GM21360 (cell line): ENCODE results near the gene BCL10.
"Not testable (repeated sequence)": the region's sequence is repeated elsewhere in the genome, so short reads cannot be mapped to it uniquely, and the experiment has no call there.

Experiments
- ATAC-seq: cut with Tn5 transposase; IDR thresholded peaks from one replicate; pipeline ENCODE4 v1.9.1; 2021; ENCODE audit warnings: mild to moderate bottlenecking, moderate library complexity; ENCODE audit not compliant: unreplicated experiment

Gene BCL10

DNA sequence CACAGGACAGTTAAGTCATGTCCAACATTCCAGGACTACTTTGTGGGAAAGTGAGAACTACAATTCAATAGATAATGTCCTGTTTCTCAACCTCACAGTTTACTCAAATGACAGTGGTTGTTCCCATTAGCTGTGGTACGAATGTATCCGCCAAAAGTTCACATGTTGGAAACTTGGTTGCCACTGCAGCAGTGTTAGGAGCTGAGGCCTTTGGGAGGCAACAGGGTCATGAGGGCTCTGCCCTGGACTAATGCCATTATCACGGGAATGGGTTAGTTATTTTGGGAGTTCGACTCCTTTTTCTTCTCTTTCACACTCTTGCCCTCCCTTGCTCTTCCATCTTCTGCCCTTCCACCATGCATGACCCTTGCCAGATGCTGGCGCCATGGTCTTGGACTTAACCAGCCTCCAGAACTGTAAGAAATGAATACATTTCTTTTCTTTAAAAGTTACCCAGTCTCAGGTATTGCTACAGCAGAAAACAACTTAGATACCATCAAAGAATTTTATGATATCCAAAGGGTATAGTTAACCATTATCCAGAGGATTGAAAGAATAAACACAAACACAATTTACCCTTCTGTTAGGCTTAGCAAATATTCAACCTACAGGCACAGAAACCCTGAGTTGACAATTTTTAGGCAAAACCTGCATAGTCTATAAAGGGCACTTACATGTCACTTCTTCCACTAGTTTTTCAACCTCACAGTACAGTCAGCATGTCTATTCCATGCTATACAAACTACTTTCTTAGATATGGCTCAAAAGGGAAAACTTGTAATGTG lies 7.4 kb downstream of the BCL10 start:
- no peak for ATAC-seq

DNA sequence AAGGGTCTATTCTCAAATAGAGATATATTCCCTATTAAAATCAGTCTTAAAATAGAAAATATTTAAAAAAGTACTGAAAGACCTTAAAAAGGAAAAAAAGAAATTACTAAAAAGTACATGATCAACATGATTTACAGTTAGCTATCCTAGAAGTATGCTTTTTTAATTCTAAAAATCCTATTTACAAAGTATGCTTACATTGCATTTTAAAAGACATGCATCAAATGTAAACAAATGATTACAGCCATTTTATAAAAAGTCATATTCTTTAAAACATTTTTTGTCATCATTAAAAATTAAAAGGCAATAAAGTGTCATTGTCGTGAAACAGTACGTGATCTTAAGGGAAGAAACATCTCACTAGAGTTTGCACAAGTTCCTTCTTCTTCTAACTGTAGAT lies 9.1 kb downstream of the BCL10 start:
- ATAC-seq, result no peak

DNA sequence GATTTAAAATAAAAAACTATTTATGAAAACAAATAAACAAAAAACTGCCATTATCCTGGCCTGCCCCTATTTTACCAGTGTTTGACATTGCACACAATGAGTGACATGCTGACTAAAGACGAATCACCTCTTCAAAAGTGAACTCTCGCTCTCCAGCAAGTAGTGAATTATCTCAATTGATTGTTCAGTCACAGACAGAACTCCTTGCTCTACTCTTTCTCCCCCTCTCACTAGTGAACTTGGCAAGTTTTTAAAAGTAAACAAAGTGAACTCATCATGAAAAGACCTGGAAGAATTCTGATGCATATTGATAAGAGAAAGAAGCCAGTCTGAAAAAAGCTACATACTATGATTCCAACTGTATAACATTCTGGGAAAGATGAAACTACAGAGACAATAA lies 12.3 kb downstream of the BCL10 start:
- no peak for ATAC-seq

DNA sequence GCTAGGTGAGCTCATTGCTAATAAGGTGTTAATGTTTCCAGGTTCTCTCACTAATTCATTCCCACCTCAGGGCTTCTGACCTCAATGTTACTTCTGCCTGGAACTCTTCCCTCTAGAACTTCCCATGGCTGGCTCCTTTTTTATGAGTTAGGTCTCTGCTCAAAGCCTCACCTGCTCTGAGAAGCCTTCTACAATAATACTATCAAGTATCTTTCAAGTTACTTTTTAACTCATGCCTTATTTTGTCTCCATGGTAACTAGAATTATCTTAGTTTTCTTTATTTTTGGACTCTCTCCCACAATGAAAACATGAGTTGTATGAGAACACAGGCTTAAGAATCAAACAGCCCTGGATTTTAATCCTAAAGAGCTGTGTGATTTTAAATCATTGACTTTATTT lies 13.4 kb downstream of the BCL10 start:
- ATAC-seq, result no peak

- no peak for ATAC-seq
Measured at GRCh38 chr1:85259912-85260274, 16.5 kb downstream of the BCL10 start.

- ATAC-seq, result peak; percentile 97
Measured at GRCh38 chr1:85259118-85259911, 17.1 kb downstream of the BCL10 start, which contains the start of gene C1orf52. Gene C1orf52 (minus strand): TSS chr1:85259662. CDS start chr1:85259633, 29 bp downstream.

GRCh38 chr1:85258536-85259117 lies 17.8 kb downstream of the BCL10 start:
- ATAC-seq, result no peak

DNA sequence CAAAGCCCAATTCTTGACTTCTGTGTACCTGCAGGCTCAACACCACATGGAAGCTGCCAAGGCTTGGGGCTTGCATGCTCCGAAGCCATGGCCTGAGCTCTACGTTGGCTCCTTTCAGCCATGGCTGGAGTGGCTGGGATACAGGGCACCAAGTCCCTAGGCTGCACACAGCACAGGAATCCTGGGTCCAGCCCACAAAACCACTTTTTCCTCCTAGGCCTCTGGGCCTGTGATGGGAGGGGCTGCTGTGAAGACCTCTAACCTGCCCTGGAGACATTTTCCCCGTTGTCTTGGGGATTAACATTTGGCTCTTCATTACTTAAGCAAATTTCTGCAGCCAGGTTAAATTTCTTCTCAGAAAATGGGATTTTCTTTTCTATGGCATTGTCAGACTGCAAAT lies 27.4 kb downstream of the BCL10 start:
- ATAC-seq, result not testable (repeated sequence)

- ATAC-seq, result no peak
Measured at GRCh38 chr1:85245891-85246290, 30.5 kb downstream of the BCL10 start.

DNA sequence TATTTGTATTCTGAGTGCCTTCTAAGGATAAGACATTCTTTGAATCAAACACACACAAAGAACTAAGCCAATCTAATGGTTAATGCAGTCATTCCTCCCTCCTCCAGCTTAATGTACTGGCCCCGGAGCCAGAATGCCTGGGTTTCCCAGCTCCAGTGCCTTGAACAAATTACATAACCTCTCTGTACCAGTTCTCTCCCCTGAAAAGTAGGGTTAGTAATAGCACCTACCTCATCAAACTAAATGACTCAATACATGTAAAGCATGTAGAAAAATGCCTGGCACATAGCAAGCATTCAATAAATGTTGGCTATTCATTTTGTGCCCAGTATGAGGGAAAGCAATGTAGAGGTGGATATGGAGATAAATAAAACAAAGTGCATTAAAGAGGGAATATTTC lies 31.0 kb downstream of the BCL10 start:
- ATAC-seq, result no peak

DNA sequence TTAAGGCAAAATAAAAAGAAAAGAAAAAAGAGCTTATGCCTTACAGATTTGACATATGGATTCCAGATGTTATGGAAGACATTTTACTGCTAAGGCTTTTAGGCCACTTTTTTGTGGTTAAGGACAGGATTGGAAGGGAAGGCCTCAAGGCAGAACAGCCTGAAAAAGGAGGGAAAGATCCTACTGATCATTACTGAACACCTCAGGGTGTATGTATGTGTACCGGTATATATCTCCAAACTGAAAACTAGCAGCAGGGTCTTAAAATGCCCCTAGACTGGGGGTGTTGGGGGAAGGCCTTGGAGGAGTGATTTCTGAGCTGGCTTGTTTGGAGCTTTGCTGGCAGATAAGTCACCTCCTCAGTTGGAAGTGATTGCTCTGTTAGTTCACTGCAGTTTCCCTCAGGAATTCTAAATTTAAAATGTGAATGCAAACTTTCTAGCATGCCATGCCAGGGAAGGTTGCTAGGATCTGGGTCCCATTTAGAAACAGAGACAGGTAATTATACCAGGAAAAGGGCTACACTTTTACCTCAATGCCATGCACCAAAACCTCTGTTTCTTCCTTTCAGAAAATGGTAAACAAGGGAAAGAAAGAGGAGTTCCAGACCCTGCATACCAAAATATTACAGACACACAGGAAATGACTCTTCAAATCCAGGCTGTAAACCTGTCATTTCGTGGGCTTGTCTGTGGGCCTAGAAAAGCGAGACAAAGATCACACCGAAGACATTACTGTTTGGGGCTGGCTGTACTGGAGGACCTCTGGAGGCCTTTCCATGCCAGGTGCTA lies 32.0 kb downstream of the BCL10 start:
- ATAC-seq, result no peak

GRCh38 chr1:85243372-85243771 lies 33.1 kb downstream of the BCL10 start:
- no peak for ATAC-seq

GRCh38 chr1:85240643-85241042 lies 35.8 kb downstream of the BCL10 start:
- ATAC-seq, result no peak

DNA sequence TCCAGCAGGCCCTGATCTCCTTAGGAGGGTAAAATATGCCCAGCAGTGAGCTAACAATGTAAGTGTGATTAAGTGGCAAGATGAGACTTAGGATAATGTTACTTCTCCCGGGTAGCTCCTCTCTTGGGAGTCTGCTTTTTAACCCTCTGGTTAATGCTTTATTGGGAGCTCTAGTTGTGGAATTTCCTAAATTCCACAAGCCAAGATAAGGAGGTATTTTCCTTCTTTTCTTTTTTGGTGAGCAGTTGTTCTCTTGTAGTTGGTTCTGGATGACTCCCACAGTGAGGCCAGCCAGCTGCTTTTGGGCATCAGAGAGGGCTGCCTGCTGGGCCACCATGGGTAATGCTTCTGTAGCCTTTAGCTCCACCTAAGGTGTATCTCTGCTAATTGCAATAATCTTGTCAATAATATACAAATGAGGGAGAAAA lies 36.2 kb downstream of the BCL10 start:
- ATAC-seq, result no peak

DNA sequence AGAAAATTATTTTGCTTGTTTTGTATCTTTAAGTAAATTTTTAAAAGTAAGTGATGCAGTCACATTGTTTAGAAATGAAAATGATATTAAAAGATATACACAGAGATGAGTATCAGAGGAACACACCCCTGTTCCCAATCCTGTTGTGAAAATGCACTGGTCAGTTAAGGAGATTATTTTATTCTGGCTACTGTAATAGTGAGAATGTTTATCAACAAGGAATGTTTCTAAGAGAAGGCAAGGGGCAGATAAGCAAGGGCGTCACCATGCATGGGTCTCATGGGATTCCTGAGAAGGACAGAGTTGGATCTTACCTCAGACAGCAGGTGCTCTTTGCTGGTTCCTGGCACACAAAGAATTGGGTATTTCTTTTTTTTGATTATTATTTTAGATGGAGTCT lies 38.8 kb downstream of the BCL10 start:
- no peak for ATAC-seq

DNA sequence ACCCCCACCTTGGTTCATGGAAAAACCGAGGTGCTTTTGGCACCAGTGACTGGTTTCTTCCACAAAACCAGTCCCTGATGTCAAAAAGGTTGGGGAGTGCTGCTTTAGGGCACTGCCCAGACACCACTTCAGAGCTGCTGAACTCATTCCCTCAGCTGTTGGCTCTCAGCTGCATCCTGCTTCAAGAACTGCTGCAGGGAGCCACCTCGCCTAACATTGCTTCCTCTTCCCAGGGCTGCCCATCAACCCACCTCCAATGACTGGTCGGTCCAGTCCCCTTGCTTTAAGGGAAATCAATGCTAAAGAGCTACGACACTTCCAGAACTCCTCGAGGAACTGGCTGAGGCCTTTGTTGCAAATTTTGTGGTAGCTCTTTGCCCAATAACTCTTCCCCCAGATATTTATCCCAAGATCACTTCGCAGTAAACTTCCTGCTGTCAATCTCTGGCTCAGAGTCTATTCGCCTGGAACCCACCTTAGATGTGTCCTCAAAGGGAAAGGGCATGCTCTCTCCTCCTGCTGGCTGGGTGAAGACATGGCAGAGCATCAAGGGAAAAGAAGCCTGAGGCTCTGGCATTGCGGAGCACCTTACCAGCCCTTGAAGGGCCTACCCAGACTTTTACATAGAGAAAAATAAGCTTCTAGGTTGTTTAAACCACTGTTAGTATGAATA lies 46.0 kb downstream of the BCL10 start:
- ATAC-seq, result no peak

- ATAC-seq, result no peak
Measured at GRCh38 chr1:85229574-85230097, 46.8 kb downstream of the BCL10 start.

DNA sequence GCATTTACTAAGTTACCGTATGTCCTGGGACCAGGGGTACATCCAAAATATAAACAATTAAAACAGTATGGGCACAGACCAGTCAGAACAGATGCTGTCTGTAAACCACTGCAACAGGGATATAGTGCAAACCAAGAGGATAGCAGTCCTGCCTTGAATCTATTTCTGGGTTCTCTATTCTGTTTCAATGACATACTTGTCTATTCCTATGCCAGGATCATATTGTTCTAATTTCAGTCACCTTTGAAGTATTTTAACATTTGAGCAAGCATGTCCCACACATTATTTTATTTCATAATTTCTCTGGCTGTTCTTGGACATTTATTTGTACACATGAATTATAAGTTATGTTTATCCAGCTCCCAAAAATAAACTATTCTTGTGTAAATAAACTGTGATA lies 47.5 kb downstream of the BCL10 start:
- ATAC-seq, result no peak

GRCh38 chr1:85225624-85226380 lies 50.6 kb downstream of the BCL10 start:
- no peak for ATAC-seq
